GM21390 (cell line): ENCODE data around the gene CCDC91.

Source experiments
- ATAC-seq: cut with Tn5 transposase; IDR thresholded peaks from one replicate; pipeline ENCODE4 v1.9.1; 2021; ENCODE audit not compliant: unreplicated experiment

The CCDC91 gene

GRCh38 chr12:28190321-28191050 is at the start of gene CCDC91:
TSS of gene CCDC91 (plus strand) at chr12:28190456. CDS start at chr12:28257216, 66,760 bp downstream.
- ATAC-seq, result peak; percentile 89

GRCh38 chr12:28144059-28144458 is 46.2 kb upstream of the CCDC91 start:
- no peak for ATAC-seq

GRCh38 chr12:28144532-28144931 is 45.7 kb upstream of the CCDC91 start:
- no peak for ATAC-seq

- ATAC-seq, result no peak
Observed at GRCh38 chr12:28145216-28145615, 45.0 kb upstream of the CCDC91 start.

- ATAC-seq, result no peak
Observed at GRCh38 chr12:28149279-28149678, 41.0 kb upstream of the CCDC91 start.

GRCh38 chr12:28156362-28156761 is 33.9 kb upstream of the CCDC91 start:
- ATAC-seq, result no peak

- ATAC-seq, result no peak
Observed at GRCh38 chr12:28156804-28157203, 33.5 kb upstream of the CCDC91 start.

GRCh38 chr12:28158353-28158752 is 31.9 kb upstream of the CCDC91 start:
- ATAC-seq, result no peak

GRCh38 chr12:28159688-28160087 is 30.6 kb upstream of the CCDC91 start:
- no peak for ATAC-seq

- no peak for ATAC-seq
Observed at GRCh38 chr12:28161697-28162096, 28.6 kb upstream of the CCDC91 start.

- ATAC-seq, result no peak
Observed at GRCh38 chr12:28162697-28163096, 27.6 kb upstream of the CCDC91 start.

- ATAC-seq, result no peak
Observed at GRCh38 chr12:28164644-28165275, 25.5 kb upstream of the CCDC91 start.

- ATAC-seq, result no peak
Observed at GRCh38 chr12:28167981-28168485, 22.2 kb upstream of the CCDC91 start.

GRCh38 chr12:28171356-28172060 is 18.7 kb upstream of the CCDC91 start:
- no peak for ATAC-seq

- ATAC-seq, result no peak
Observed at GRCh38 chr12:28172434-28173030, 17.7 kb upstream of the CCDC91 start.

GRCh38 chr12:28173440-28173839 is 16.8 kb upstream of the CCDC91 start:
- ATAC-seq, result no peak

GRCh38 chr12:28175098-28175589 is 15.1 kb upstream of the CCDC91 start:
- no peak for ATAC-seq

GRCh38 chr12:28176295-28176694 is 14.0 kb upstream of the CCDC91 start:
- no peak for ATAC-seq

- ATAC-seq, result no peak
Observed at GRCh38 chr12:28177461-28177860, 12.8 kb upstream of the CCDC91 start.

- ATAC-seq, result no peak
Observed at GRCh38 chr12:28177905-28178304, 12.4 kb upstream of the CCDC91 start.

- ATAC-seq, result no peak
Observed at GRCh38 chr12:28178775-28179174, 11.5 kb upstream of the CCDC91 start.
